Endometrium (tissue), 2 donors: ENCODE results near the gene ALX1.
A peak's percentile ranks its signal among the peaks of the same experiment; 100 is the strongest.
"Not testable (repeated sequence)": the region's sequence is repeated elsewhere in the genome, so short reads cannot be mapped to it uniquely, and the experiment has no call there.

Experiments
- FAIRE-seq: peaks from 2 replicates; lab custom pipeline; 2012; peaks lifted over from hg19 to GRCh38; lab: Jason Lieb, UNC
- donor health status: control.
- donor health status: control.

Gene ALX1

DNA sequence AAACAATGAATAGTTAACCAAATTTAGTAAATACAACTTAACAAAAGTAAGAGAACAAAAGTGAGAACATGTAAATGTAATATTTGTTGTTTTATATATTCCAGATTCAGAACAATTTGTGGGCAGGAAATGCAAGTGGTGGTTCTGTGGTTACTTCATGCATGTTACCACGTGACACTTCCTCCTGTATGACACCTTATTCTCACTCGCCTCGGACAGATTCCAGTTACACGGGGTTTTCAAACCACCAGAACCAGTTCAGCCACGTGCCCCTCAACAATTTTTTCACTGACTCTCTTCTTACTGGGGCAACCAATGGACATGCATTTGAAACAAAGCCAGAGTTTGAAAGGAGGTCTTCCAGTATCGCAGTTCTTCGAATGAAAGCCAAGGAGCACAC is 21.0 kb downstream of the ALX1 start:
- FAIRE-seq = no peak

DNA sequence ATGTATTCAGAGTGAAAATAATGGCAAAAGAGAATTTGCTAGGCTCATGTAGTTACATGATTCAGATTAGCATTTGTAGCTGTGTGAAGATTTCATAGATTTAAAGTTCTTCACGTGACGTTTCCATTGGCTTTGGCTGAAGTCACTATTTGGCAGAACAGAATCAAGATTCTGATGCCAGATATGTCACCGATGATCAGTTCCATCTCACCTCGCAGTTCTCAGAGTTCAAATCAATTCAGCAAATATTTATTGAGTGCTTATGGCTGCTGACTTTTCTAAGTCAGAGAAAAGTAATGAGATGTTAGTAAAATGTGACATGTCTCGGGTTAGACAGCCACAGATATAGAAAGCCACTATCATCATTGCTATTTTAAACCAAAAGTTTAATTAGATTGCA is 28.4 kb downstream of the ALX1 start:
- FAIRE-seq = no peak

DNA sequence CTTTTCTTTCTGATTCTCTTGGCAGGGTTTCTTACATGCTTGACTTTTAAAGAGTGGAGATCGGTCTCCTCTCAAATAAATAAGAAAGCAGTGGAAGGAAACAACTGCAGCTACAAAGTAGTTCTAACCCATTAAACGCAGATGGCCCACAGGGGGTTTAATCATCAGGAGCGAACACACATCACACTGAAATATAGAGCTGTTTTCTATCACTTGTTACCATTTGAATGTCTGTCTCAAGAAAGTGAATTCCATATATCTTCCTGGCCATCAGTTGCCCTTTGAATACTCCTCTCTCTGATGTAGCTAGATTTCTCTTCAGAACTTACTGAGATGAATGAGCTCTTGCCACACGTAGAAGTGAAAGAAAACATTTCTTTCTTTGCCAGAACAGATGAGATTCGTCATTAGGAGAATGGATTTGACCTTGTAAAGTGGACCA is 29.1 kb downstream of the ALX1 start:
- peak; percentile 87 for FAIRE-seq

DNA sequence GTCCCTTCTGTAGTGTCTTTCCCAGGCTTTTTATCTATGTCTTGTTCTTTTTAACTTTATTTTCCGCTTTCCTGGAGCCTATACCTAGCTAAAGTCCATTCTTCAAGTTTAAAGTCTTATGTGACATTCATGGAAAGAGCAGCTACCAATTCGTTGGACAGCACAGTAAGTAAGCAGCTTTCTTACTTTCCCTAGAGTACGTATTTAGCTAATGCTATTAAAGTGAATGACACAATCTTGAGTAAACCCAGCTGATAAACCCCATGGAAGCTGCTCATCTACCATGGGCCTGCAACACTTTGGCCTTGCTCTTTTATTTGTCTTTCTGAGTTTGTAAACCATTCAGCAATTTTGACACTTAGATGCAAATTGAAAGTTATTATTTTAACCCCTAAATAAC is 30.0 kb downstream of the ALX1 start:
- no peak for FAIRE-seq

DNA sequence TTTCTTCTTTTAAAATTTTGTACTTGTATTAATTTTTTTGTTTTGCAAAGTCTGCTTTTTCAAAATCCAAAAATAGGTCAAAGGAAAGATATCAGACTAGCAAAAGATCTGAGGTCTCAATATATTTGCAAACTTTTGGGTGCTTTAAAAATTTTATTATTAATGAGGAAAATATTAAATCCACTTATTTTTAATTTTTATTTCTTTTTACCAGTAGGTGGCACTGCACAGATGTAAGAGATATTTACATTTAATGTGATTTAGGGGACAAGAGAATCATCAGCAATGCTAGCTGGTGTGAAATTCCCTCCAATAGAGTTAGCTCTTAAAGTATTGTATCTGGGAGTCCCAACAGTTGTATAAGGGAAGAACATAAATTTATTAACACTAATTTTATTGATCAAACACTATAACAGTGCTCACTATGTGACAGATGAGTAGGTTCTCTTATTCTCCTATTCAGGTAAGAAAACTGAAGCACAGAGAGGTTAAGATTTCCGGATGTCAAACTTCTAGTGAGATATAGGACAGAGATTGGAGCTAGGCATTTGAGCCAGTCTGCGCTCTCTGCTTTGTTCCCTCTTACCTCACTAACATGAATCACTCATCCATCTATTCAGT is 30.5 kb downstream of the ALX1 start:
- FAIRE-seq = no peak

DNA sequence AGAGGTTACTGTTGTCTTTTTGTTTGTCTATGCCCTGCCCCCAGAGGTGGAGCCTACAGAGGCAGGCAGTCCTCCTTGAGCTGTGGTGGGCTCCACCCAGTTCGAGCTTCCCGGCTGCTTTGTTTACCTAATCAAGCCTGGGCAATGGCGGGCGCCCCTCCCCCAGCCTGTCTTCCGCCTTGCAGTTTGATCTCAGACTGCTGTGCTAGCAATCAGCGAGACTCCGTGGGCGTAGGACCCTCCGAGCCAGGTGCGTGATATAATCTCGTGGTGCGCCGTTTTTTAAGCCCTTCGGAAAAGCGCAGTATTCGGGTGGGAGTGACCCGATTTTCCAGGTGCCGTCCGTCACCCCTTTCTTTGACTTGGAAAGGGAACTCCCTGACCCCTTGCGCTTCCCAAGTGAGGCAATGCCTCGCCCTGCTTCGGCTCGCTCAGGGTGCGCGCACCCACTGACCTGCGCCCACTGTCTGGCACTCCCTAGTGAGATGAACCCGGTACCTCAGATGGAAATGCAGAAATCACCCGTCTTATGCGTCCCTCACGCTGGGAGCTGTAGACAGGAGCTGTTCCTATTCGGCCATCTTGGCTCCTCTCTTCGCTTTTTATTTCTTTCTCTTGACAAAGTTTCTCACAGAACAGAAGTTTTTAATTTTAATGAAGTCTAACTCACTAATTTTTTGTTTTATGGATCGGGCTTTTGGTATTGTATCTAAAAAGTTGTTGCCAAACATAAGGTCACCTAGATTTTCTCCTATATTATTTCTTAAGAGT is 38.0 kb downstream of the ALX1 start:
- not testable (repeated sequence) for FAIRE-seq

DNA sequence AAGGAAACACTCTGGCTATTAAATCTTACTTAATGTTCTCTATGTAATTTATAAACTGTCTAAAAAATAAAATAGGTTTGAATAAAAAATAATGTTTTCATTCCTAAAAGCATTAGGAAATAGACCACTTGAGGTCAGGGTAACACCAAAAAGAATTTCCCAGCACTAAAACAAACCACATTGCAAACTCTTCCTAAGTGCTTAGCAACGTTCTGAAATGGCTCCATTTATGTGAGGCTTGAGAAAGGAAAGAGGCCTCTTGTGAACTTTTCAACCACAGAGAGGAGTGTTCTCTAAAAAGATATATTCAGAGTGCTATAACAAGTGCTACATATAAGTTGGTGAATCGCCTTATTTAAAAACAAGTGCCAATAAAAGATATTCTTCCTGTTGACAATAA is 42.7 kb downstream of the ALX1 start:
- peak; percentile 90 for FAIRE-seq

DNA sequence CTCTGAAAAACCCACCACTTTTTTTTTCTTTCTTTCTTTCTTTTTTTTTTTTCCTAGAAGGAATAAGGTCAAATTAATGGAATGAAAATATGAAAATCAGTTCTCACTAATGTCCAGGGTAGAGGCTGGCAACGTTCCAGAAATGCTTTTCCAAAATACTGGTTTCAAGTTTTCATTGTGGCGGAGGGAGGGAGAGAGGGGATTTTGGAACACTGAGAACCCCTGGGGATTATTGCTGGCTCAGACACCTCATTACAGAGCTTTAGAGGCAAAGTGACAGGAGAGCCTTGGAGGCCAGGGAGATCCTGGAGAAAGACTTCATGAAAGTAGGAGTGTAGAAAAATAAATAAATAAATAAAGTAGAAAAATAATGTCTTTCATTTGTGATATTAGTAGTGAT is 45.4 kb downstream of the ALX1 start:
- FAIRE-seq = no peak

DNA sequence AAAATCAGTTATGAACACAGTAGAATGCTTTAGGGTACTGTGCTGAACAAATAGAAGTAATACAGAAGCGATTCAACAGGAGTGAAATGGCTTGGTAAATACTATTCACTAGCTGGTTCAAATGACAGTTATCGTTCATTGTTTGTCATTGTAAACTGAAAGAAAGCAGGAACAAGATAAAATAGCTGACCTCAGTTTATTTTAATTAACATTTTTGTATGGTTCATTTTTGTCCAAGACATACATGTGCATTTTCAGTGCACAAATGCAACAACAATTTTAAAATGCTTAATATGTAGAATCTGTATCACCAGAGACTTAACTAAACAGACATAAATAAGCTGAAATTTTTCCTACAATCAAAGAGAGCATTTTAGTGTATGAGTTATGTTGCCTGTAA is 49.9 kb downstream of the ALX1 start:
- no peak for FAIRE-seq

DNA sequence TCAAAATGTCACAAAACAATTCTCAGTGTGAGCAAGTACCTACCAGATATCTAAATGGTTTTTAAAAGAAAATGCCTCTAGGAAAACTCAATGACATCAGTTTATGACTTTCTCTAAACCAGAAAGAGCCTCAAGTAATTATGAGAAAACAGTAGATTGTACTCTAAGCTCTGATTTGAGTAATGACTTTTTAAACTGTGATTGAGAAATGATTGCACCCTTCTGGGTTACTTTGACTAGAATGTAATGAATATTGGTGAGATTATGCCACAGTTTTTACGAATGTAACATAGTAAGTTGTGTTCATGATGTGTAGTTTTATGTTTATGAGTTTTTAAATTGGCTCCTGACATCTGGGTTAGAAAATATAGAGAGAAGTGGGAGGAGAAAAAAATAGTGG is 68.8 kb downstream of the ALX1 start:
- no peak for FAIRE-seq

DNA sequence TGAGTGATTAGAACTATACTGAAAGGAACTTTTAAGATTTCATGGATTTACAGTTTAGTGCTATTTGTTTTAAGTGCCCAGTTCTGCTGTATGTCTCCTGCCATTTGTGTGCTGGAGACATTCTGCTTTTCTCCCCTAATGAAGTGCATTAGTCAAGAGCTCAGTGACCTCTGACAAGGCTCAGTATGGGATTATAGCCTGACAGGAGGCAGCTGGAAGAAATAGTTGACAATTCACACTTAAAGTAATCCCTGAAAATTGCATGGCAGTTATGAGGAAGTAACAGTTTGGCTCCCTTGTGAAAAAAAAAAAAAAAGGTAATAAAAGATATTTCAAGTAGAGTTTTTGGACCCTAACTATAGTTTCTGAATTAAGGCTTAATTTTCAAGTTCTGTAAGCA is 70.3 kb downstream of the ALX1 start:
- FAIRE-seq = no peak
